CD14-positive monocyte (primary cell): Measurements from ENCODE around the gene GSE1. TPM values are rescaled to one million over a fixed set of nuclear protein-coding genes. Genes with fewer than 3 reads are reported as not detected.

Experiments used
- DNase-seq, 3 donors: peaks; one replicate each; pipeline ENCODE4 v3.0.0-alpha.2; 2011 to 2022
- H2AFZ ChIP-seq: 2 replicates; pipeline ENCODE4 v1.6.0; 2012; ENCODE audit warnings: mild to moderate bottlenecking, low read depth, low read length, inconsistent platforms; ENCODE audit not compliant: insufficient read depth, poor library complexity, severe bottlenecking
- H3K27ac ChIP-seq, 2 donors: 1 replicate in 1 of 2; 2 replicates in 1 of 2; pipeline ENCODE4 v1.5.1; 2012 to 2013; ENCODE audit warnings: low read length in 2 of 2, control low read depth in 1 of 2, inconsistent platforms in 1 of 2, low read depth in 1 of 2, mild to moderate bottlenecking in 1 of 2
- H3K27me3 ChIP-seq, 2 donors: one replicate each; pipeline versions ENCODE4 v1.6.0 to v1.6.1; 2011 to 2013; ENCODE audit warnings: low read length in 2 of 2; ENCODE audit not compliant: control insufficient read depth in 2 of 2, insufficient read depth in 2 of 2
- H3K36me3 ChIP-seq, 2 donors: replicated peaks in 1 of 2; 1 replicate in 1 of 2; 2 replicates in 1 of 2; pipeline versions ENCODE4 v1.5.1 to v1.6.1; 2012 to 2013; ENCODE audit warnings: low read length in 2 of 2, control low read depth in 1 of 2, inconsistent platforms in 1 of 2, mild to moderate bottlenecking in 1 of 2; ENCODE audit not compliant: insufficient read depth in 2 of 2, control insufficient read depth in 1 of 2
- H3K4me1 ChIP-seq, 2 donors: 1 replicate in 1 of 2; 2 replicates in 1 of 2; pipeline versions ENCODE4 v1.5.1 to v1.6.1; 2012 to 2013; ENCODE audit warnings: low read length in 2 of 2, control low read depth in 1 of 2, inconsistent platforms in 1 of 2, mild to moderate bottlenecking in 1 of 2, moderate library complexity in 1 of 2; ENCODE audit not compliant: insufficient read depth in 2 of 2, control insufficient read depth in 1 of 2
- H3K4me2 ChIP-seq: replicated peaks from 2 replicates; pipeline ENCODE3; 2012; ENCODE audit warnings: low read length, moderate library complexity, mild to moderate bottlenecking; ENCODE audit not compliant: poor library complexity, severe bottlenecking; ENCODE audit errors: extremely low read depth
- H3K4me3 ChIP-seq, 3 experiments: fragments of 200-600 bp in 1 of 3; sonication (generic) in 1 of 3; replicated peaks in 1 of 3; 1 replicate in 2 of 3; 2 replicates in 1 of 3; pipeline ENCODE4 v1.5.1; 2011 to 2013; ENCODE audit warnings: low read length in 3 of 3, mild to moderate bottlenecking in 3 of 3, control low read depth in 2 of 3, low read depth in 2 of 3, inconsistent platforms in 1 of 3, moderate library complexity in 1 of 3
- H3K79me2 ChIP-seq: 2 replicates; pipeline ENCODE4 v1.6.0; 2012; ENCODE audit warnings: mild to moderate bottlenecking, control low read depth, inconsistent platforms, low read length, moderate library complexity; ENCODE audit not compliant: insufficient read depth
- H3K9ac ChIP-seq: 2 replicates; pipeline ENCODE4 v1.6.0; 2017; ENCODE audit warnings: low read length, mild to moderate bottlenecking; ENCODE audit not compliant: insufficient read depth, poor library complexity, severe bottlenecking
- H3K9me3 ChIP-seq, 2 donors: replicated peaks in 1 of 2; 1 replicate in 1 of 2; 2 replicates in 1 of 2; pipeline versions ENCODE4 v1.5.1 to v1.6.1; 2012 to 2013; ENCODE audit warnings: low read length in 2 of 2, control low read depth in 1 of 2; ENCODE audit not compliant: control insufficient read depth in 1 of 2, insufficient read depth in 1 of 2
- H4K20me1 ChIP-seq: 2 replicates; pipeline ENCODE4 v1.6.0; 2012; ENCODE audit warnings: mild to moderate bottlenecking, low read length, control low read depth, moderate library complexity; ENCODE audit not compliant: insufficient read depth
- H3K27ac Mint-ChIP-seq, 7 donors: one replicate each; pipeline ENCODE4 v1.8.0; 2020; ENCODE audit warnings: mild to moderate bottlenecking in 7 of 7, mixed read lengths in 7 of 7, moderate library complexity in 6 of 7, inconsistent platforms in 2 of 7
- H3K27me3 Mint-ChIP-seq, 3 donors: one replicate each; pipeline ENCODE4 v1.8.0; 2021 to 2022; ENCODE audit warnings: low read depth in 3 of 3, mild to moderate bottlenecking in 3 of 3, mixed read lengths in 3 of 3, moderate library complexity in 3 of 3, inconsistent platforms in 1 of 3
- H3K36me3 Mint-ChIP-seq, 2 donors: one replicate each; pipeline ENCODE4 v1.8.0; 2020; ENCODE audit warnings: mixed read lengths in 2 of 2, inconsistent platforms in 1 of 2, mild to moderate bottlenecking in 1 of 2
- H3K4me1 Mint-ChIP-seq: one replicate; pipeline ENCODE4 v1.8.0; 2020; ENCODE audit warnings: mild to moderate bottlenecking, mixed read lengths
- H3K4me3 Mint-ChIP-seq, 2 donors: one replicate each; pipeline ENCODE4 v1.8.0; 2020; ENCODE audit warnings: mild to moderate bottlenecking in 2 of 2, mixed read lengths in 2 of 2, moderate library complexity in 1 of 2
- H3K9me3 Mint-ChIP-seq, 7 donors: one replicate each; pipeline ENCODE4 v1.8.0; 2020 to 2022; ENCODE audit warnings: mixed read lengths in 7 of 7, mild to moderate bottlenecking in 6 of 7, moderate library complexity in 6 of 7, inconsistent platforms in 2 of 7
- CTCF ChIP-seq: fragments of 200-600 bp; IDR thresholded peaks from one replicate; pipeline ENCODE4 v1.8.0; 2022; ENCODE audit warnings: antibody characterized with exemption, mild to moderate bottlenecking
- WGBS: methylation state at CpG from one replicate; pipeline ENCODE4 v1.1.5; 2013; ENCODE audit warnings: missing lambda C conversion rate; ENCODE audit not compliant: insufficient coverage; 5-methylcytosine and 5-hydroxymethylcytosine counted together
- intact Hi-C, 2 donors: fragments of 100-400 bp; cut with micrococcal nuclease; formaldehyde crosslinking; loops; one replicate each; pipeline versions ENCODE4 v1.15.0 to v1.15.1; 2023
- polyA plus RNA-seq, 3 donors: library from polyadenylated mRNA; depleted of rRNA in 1 of 3; unstranded in 2 of 3; stranded (reverse) in 1 of 3; fragments of 300-500 nt in 2 of 3; fragments of >200 nt in 1 of 3; fragmentation: Illumina TruSeq in 2 of 3; gene quantifications; 1 replicate in 2 of 3; 2 replicates in 1 of 3; pipeline ENCODE4 v1.2.3, GENCODE V29; 2012 to 2021

GSE1 gene
- polyA plus RNA-seq, 3 donors = 0.67 to 38.9 (median 0.86) TPM

- intact Hi-C loops = no loop called here
- H3K9ac ChIP-seq = no peak overlapping the region
- H3K4me1 ChIP-seq = no peaks in the 10 kb centered on the region
- no peak overlapping the region for H3K27ac ChIP-seq
- no peak overlapping the region for H2AFZ ChIP-seq
- TF ChIP-seq CTCF = no peak
- H3K36me3 ChIP-seq = peaks cover 6 to 20% of the 10 kb centered on the region in 2 donors
- WGBS = 88% methylated on average over 17 of the region's 24 CpGs
- Mint-ChIP-seq H3K27ac (peak overlapping the region in 1 of 7 donors; percentile 24), H3K4me1 (peaks cover 7% of the 10 kb centered on the region), H3K9me3 (peaks cover 0 to 2% (median 0%) of the 10 kb centered on the region in 7 donors), H3K27me3 (peaks cover 0 to 2% (median 0%) of the 10 kb centered on the region in 3 donors), H3K36me3 (peaks cover 19 to 35% of the 10 kb centered on the region in 2 donors), H3K4me3 (no peak overlapping the region)
- H4K20me1 ChIP-seq = peaks cover 96% of the 10 kb centered on the region
- no peaks in the 10 kb centered on the region for H3K9me3 ChIP-seq
- H3K79me2 ChIP-seq = peaks cover 47% of the 10 kb centered on the region
- no peaks in the 10 kb centered on the region for H3K27me3 ChIP-seq
- DNase-seq = no peak
- no peak overlapping the region for H3K4me3 ChIP-seq
- no peak overlapping the region for H3K4me2 ChIP-seq
Observed at GRCh38 chr16:85594273-85594977, 18.7 kb upstream of the GSE1 start.

GRCh38 chr16:85594978-85595661, 18.0 kb upstream of the GSE1 start:
- Mint-ChIP-seq H3K27me3 (peaks cover 0 to 2% (median 0%) of the 10 kb centered on the region in 3 donors), H3K4me3 (no peak overlapping the region), H3K4me1 (peaks cover 7% of the 10 kb centered on the region), H3K36me3 (peaks cover 19 to 38% of the 10 kb centered on the region in 2 donors), H3K27ac (peak overlapping the region in 2 of 7 donors; percentile 12 to 79), H3K9me3 (peaks cover 0 to 2% (median 0%) of the 10 kb centered on the region in 7 donors)
- H3K9me3 ChIP-seq = no peaks in the 10 kb centered on the region
- no peaks in the 10 kb centered on the region for H3K27me3 ChIP-seq
- TF ChIP-seq CTCF = no peak
- no peak overlapping the region for H3K9ac ChIP-seq
- no peak for DNase-seq
- H3K27ac ChIP-seq = no peak overlapping the region
- H3K4me2 ChIP-seq = no peak overlapping the region
- no peaks in the 10 kb centered on the region for H3K4me1 ChIP-seq
- WGBS = 56% methylated on average over 11 of the region's 11 CpGs
- peaks cover 47% of the 10 kb centered on the region for H3K79me2 ChIP-seq
- intact Hi-C loops = no loop called here
- H3K36me3 ChIP-seq = peaks cover 6 to 24% of the 10 kb centered on the region in 2 donors
- H4K20me1 ChIP-seq = peaks cover 96% of the 10 kb centered on the region
- no peak overlapping the region for H2AFZ ChIP-seq
- no peak overlapping the region for H3K4me3 ChIP-seq
